Stimulated activated CD8-positive, alpha-beta memory T cell treated with anti-CD3 and anti-CD28 coated beads, Interleukin-4, amount 100 ng/mL, for 24 hours (primary cell): ENCODE results near the gene CCDC83.
"Not testable (repeated sequence)": the region's sequence is repeated elsewhere in the genome, so short reads cannot be mapped to it uniquely, and the experiment has no call there.

ENCODE experiments used
- DNase-seq: peaks from one replicate; pipeline ENCODE4 v3.0.0-alpha.2; 2020; ENCODE audit warnings: low read depth

The CCDC83 gene

GRCh38 chr11:85945296-85945695 is 90.1 kb downstream of the CCDC83 start:
- no peak for DNase-seq

- no peak for DNase-seq
Observed at GRCh38 chr11:85945788-85946187, 90.6 kb downstream of the CCDC83 start.

GRCh38 chr11:85946221-85946620 is 91.0 kb downstream of the CCDC83 start:
- no peak for DNase-seq

- DNase-seq, result no peak
Observed at GRCh38 chr11:85947431-85948272, 92.5 kb downstream of the CCDC83 start.

DNA sequence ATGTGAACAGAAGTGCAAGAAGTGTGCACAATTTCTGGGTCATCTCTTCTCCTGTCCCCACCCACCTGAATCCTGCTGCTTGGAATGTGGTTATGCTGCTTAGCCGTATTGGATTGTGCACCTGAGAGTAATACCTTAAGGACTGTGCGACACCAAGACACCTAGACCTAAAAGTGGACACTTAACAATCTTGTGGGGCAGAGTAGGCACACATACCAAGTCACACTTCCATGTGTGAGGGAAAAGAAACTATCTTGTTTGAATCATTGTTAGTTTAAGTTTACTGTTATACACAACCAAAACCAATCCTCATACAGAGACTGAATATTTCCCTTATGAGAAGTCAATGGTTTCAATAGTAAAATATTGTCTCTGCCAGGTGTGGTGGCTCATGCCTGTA is 93.7 kb downstream of the CCDC83 start:
- no peak for DNase-seq

GRCh38 chr11:85949798-85950197 is 94.6 kb downstream of the CCDC83 start:
- DNase-seq, result no peak

DNA sequence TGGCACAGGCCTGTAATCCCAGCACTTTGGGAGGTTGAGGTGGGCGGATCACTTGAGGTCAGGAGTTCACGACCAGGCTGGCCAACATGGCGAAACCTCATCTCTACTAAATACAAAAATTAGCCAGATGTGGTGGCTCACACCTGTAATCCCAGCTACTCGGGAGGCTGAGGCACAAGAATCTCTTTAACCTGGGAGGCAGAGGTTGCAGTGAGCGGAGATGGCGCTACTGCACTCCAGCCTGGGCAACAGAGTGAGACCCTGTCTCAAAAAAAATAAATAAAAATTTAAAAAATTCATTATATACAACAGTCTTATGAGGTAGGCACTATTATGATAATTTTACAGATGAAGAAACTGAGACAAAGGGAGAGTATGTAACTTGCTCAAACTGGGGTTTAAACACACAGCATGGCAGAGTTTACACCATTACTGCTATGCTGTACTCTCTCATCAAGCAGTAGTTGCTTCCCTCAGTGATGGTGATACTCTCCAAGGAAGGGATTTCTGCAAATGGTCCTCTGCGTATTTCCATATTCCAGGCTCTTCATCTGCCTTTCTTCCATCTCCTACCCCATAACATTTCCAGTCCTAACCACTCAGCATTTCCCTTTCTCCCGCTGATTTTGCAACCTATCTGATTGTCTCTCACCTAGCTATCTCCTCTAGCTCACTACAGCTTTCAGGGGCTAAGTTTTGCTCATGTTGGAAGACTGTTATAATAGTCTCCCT is 95.3 kb downstream of the CCDC83 start:
- DNase-seq, result no peak

- DNase-seq, result no peak
Observed at GRCh38 chr11:85951049-85951405, 95.8 kb downstream of the CCDC83 start.

- no peak for DNase-seq
Observed at GRCh38 chr11:85951428-85952107, 96.4 kb downstream of the CCDC83 start.

- DNase-seq, result not testable (repeated sequence)
Observed at GRCh38 chr11:85952108-85952485, 96.9 kb downstream of the CCDC83 start.

- no peak for DNase-seq
Observed at GRCh38 chr11:85953491-85954143, 98.4 kb downstream of the CCDC83 start.

GRCh38 chr11:85955531-85955930 is 100.3 kb downstream of the CCDC83 start:
- no peak for DNase-seq

GRCh38 chr11:85960678-85961077 is 105.5 kb downstream of the CCDC83 start:
- no peak for DNase-seq

- no peak for DNase-seq
Observed at GRCh38 chr11:85961130-85961529, 105.9 kb downstream of the CCDC83 start.

GRCh38 chr11:85961930-85962363 is 106.8 kb downstream of the CCDC83 start:
- DNase-seq, result no peak

DNA sequence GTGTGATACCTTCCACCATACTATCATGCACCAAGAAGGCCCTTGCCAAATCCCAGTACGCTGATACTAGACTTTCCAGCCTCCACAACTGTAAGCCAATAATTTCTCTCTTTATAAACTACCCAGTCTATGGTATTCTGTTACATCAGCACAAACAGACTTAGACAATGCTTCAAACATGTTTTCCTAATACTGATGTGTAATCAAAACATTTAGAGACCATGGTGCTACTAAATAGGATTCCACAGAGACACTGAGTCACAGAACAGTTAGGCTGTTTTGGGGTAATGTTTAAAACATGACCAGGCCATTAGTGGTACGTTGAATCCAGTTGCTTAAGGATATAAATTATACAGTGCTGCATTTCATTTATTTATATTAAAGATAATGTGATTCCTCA is 110.0 kb downstream of the CCDC83 start:
- no peak for DNase-seq

DNA sequence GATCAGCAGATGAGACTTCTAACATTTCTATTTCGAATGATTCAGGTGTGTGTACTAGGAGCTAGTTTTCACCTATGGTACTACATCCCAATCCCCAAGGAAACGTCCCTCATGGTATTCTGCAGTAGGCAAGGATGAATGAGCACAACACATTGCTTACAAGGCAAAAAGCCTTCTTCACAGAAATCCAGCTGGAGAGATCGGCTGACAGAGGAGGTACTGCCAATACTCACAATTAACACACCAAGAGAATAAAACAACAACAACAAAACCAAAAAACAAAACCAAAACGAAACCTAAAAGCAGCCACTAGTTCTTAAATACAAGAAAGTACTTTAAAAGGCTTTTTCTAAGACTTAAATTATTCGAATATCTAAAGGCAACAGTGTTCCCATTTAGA is 112.3 kb downstream of the CCDC83 start:
- no peak for DNase-seq
